ENCODE measurements around the gene RERE. TPM values are rescaled to one million over a fixed set of nuclear protein-coding genes. Genes with fewer than 3 reads are reported as not detected.

Gene RERE
- total and polyA plus RNA-seq, 11 donors = 53.5 to 236 (median 121) TPM

- peaks cover 0 to 6% (median 0%) of the 10 kb centered on the region in 9 donors for H3K27me3 ChIP-seq
- H3K27ac ChIP-seq = no peak overlapping the region
- no peak for ATAC-seq
- 71 to 91% (median 87%) methylated on average over 1 of the region's 1 CpG for WGBS, 4 donors
- intact Hi-C loops (cut with DNase I) = loop anchor here in 2 of 10 donors (5.0 kb wide), 2 partner anchors 279 to 329 kb away; no protein-coding TSS in a partner anchor
- H3K9me3 ChIP-seq = peaks cover 0 to 9% (median 0%) of the 10 kb centered on the region in 12 donors
- TF ChIP-seq CTCF (IDR thresholded peaks at IDR 0.05) = no peak
- no peak for TF ChIP-seq POLR2A (IDR thresholded peaks at IDR 0.05)
- H3K4me3 ChIP-seq = no peak overlapping the region
- H3K36me3 ChIP-seq = no peaks in the 10 kb centered on the region
- DNase-seq = no peak
- peaks cover 0 to 16% (median 5%) of the 10 kb centered on the region in 12 donors for H3K4me1 ChIP-seq
Observed at GRCh38 chr1:8311068-8311718, 506.2 kb downstream of the RERE start.

- no peaks in the 10 kb centered on the region for H3K36me3 ChIP-seq
- ATAC-seq (peak in 2 of 4 donors; percentile 38 to 48), DNase-seq (no peak)
- no peak for TF ChIP-seq CTCF (IDR thresholded peaks at IDR 0.05)
- no peak for TF ChIP-seq POLR2A (IDR thresholded peaks at IDR 0.05)
- no peak overlapping the region for H3K4me3 ChIP-seq
- peaks cover 0 to 11% (median 3%) of the 10 kb centered on the region in 12 donors for H3K4me1 ChIP-seq
- peaks cover 0 to 9% (median 0%) of the 10 kb centered on the region in 12 donors for H3K9me3 ChIP-seq
- intact Hi-C loops (cut with DNase I) = no loop called here
- no peaks in the 10 kb centered on the region for H3K27me3 ChIP-seq
- WGBS, 4 donors = 58 to 67% (median 64%) methylated on average over 4 of the region's 4 CpGs
- H3K27ac ChIP-seq = no peak overlapping the region
Observed at GRCh38 chr1:8307628-8308027, 509.8 kb downstream of the RERE start.

GRCh38 chr1:8303876-8304275 is 513.6 kb downstream of the RERE start:
- H3K4me1 ChIP-seq = peaks cover 0 to 7% (median 1%) of the 10 kb centered on the region in 12 donors
- no peak for DNase-seq
- WGBS, 4 donors = 86 to 88% (median 86%) methylated on average over 4 of the region's 4 CpGs
- TF ChIP-seq CTCF (IDR thresholded peaks at IDR 0.05) (no peak), POLR2A (IDR thresholded peaks at IDR 0.05) (no peak)
- H3K27me3 ChIP-seq = no peaks in the 10 kb centered on the region
- no peaks in the 10 kb centered on the region for H3K9me3 ChIP-seq
- no peak for ATAC-seq
- no peak overlapping the region for H3K27ac ChIP-seq
- no peaks in the 10 kb centered on the region for H3K36me3 ChIP-seq
- intact Hi-C loops (cut with DNase I) = no loop called here
- no peak overlapping the region for H3K4me3 ChIP-seq

- intact Hi-C loops (cut with DNase I) = no loop called here
- H3K27ac ChIP-seq = peak overlapping the region in 3 of 12 donors; percentile 0 to 52 (median 21)
- no peaks in the 10 kb centered on the region for H3K36me3 ChIP-seq
Observed at GRCh38 chr1:8303141-8303540, 514.3 kb downstream of the RERE start.

More at GRCh38 chr1:8303141-8303540, 514.3 kb downstream of the RERE start:
- H3K27me3 ChIP-seq = no peaks in the 10 kb centered on the region
- H3K4me3 ChIP-seq = no peak overlapping the region
- DNase-seq (no peak), ATAC-seq (peak in 2 of 4 donors; percentile 62 to 72)
- H3K9me3 ChIP-seq = no peaks in the 10 kb centered on the region
- peaks cover 0 to 7% (median 1%) of the 10 kb centered on the region in 12 donors for H3K4me1 ChIP-seq
- 77 to 91% (median 86%) methylated on average over 3 of the region's 3 CpGs for WGBS, 4 donors
- no peak for TF ChIP-seq CTCF (IDR thresholded peaks at IDR 0.05)
- TF ChIP-seq POLR2A (IDR thresholded peaks at IDR 0.05) = no peak

Small RNA genes lying within 50 kb of the gene (microRNA-seq; reads per million reads assigned to microRNA genes)
- gene MIR6728 = 0 reads per million in 4 donors

Other genes starting within 250 kb of the RERE start
- gene ENO1, start 61.0 kb upstream of the RERE start, total RNA-seq = 100 to 1,000 TPM in 8 of 9 donors, 10 to 100 TPM in 1; 92.2 to 557 (median 174) TPM
- 100 to 1,000 TPM in 1 of 2 donors, 10 to 100 TPM in 1; 71.1 to 547 TPM for gene ENO1, start 61.0 kb upstream of the RERE start, polyA plus RNA-seq
- not detected for gene CA6, start 128.2 kb upstream of the RERE start, total RNA-seq
- gene CA6, start 128.2 kb upstream of the RERE start, polyA plus RNA-seq = not detected
- under 1 TPM in 2 of 9 donors, not detected in 7; 0.14 to 0.25 TPM for gene SLC2A7, start 208.8 kb upstream of the RERE start, total RNA-seq
- gene SLC2A7, start 208.8 kb upstream of the RERE start, polyA plus RNA-seq = under 1 TPM in 1 of 2 donors, not detected in 1; 0.06 TPM

All from heart left ventricle (tissue), 16 donors.